VCaP (cell line): Measurements from ENCODE around the gene CCDC192.
A peak's percentile ranks its signal among the peaks of the same experiment; 100 is the strongest.
"Not testable (repeated sequence)": the region's sequence is repeated elsewhere in the genome, so short reads cannot be mapped to it uniquely, and the experiment has no call there.

Experiments
- H3K27ac ChIP-seq: fragments of 450-650 bp; 2 replicates; pipeline ENCODE4 v1.5.1; 2017
- TF ChIP-seq, protein P1 (sequence below): fragments of 450-650 bp; conservative IDR thresholded peaks from 2 replicates; pipeline ENCODE4 v1.5.1; 2017; ENCODE audit warnings: mild to moderate bottlenecking, moderate library complexity

Gene CCDC192

GRCh38 chr5:127840198-127840524, 137.0 kb downstream of the CCDC192 start:
- no peak overlapping the region; the same call in 1 of the 2 replicates for H3K27ac ChIP-seq
- TF ChIP-seq, protein P1, sequence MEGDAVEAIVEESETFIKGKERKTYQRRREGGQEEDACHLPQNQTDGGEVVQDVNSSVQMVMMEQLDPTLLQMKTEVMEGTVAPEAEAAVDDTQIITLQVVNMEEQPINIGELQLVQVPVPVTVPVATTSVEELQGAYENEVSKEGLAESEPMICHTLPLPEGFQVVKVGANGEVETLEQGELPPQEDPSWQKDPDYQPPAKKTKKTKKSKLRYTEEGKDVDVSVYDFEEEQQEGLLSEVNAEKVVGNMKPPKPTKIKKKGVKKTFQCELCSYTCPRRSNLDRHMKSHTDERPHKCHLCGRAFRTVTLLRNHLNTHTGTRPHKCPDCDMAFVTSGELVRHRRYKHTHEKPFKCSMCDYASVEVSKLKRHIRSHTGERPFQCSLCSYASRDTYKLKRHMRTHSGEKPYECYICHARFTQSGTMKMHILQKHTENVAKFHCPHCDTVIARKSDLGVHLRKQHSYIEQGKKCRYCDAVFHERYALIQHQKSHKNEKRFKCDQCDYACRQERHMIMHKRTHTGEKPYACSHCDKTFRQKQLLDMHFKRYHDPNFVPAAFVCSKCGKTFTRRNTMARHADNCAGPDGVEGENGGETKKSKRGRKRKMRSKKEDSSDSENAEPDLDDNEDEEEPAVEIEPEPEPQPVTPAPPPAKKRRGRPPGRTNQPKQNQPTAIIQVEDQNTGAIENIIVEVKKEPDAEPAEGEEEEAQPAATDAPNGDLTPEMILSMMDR, result no peak

DNA sequence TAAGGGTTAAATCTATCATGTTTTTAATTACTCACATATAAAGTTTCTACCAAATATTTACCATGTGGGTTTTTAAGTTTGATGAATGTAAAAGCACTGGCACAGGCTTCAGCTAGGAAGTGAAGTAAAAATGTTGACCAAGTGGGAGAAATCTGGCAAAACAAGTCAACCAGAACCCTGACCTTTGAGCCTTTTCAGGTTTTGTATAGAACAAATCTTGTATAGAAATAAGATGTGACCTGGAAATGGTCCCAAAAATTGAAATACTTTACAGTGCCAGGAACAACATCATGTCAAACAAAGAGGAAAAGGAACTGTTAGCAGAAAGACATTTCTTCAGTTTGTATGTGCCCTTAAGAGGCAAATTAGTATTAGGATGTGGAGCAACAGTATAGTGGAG, 137.6 kb downstream of the CCDC192 start:
- peak overlapping the region; percentile 32; the same call in 1 of the 2 replicates for H3K27ac ChIP-seq
- TF ChIP-seq, protein P1, result no peak

DNA sequence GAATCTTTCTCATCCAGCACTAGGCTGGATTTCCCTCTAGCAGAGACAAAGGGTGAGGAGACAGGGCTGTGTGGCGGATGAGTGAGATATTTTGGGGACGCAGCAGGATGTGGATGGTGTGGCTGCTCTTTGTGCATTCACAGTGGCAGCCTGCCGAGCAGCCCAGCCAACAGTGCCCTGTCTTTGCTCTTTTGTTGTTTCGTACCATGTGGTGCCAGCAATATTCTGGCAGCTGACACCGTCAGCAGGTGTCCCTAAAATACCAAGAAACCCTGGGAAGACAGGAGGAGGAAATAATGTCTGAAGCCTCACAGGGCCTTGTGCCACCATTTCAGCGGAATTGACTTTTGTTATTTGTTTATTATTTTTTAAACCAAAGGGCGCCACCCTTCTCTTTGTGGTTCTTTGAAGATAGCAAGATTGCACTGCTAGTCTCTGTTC, 141.4 kb downstream of the CCDC192 start:
- H3K27ac ChIP-seq, result no peak overlapping the region
- TF ChIP-seq, protein P1, result no peak

DNA sequence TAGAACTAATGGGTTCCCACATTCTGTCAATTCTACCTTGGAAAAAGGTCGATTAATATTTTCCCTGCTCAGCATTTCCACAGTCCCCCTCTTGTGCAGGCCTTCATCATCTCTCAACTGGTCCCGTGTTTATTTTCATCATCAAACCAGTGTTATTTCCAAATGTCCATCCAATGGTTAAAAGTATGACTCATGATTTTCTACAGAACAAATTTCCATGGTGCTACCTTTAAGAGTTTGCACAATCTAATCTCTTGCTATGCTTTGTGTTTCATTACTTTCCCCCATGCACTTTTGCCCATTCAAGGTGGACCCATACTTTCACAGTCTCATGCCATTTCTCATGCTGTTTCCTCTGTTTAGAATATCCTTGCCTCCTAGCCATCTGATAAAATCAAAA, 143.7 kb downstream of the CCDC192 start:
- TF ChIP-seq, protein P1, result no peak
- no peak overlapping the region for H3K27ac ChIP-seq

- H3K27ac ChIP-seq, result not testable (repeated sequence)
These were observed 144.4 kb downstream of the CCDC192 start for GRCh38 chr5:127847641-127848040.

DNA sequence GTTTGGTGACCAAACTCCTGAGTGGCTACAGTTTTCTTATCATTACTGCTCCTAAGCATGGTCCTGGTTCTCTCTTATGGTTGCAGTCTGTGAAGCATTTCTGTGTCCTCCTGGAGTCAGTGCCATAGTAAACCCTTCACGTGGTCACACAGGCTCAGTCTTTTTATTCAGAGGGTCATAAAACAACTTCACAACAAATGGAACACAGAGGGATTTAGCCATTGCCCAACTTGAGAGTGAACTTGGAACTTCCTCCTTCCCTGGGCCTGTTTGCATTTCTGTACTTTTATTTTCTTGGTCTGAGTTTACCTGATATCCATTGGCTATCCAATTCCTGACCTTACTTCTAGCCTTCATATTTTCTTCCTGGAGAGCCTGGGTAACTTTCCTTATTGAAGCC, 144.9 kb downstream of the CCDC192 start:
- no peak overlapping the region for H3K27ac ChIP-seq
- TF ChIP-seq, protein P1, result no peak

- peak overlapping the region; percentile 54 for H3K27ac ChIP-seq
- TF ChIP-seq, protein P1, result no peak
These were observed 146.2 kb downstream of the CCDC192 start for GRCh38 chr5:127849408-127849807.

DNA sequence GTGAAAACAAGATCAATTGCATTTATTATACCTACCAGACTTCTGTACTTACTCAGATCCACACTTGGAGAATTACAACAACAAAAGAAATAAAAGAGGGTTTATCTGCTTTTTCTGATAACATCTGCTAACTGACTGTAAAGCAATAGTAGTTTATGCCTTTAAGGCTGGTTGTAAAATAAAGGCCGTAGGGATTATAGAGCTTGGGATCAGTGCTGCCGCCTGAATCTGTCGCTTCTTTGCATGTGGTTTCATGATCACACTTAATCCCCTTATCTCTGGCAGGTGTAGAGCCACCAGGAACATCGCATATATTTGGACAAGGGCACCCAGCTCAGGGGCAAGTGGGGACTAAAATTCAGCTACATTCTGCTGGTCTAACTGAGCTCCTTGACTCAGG, 146.7 kb downstream of the CCDC192 start:
- H3K27ac ChIP-seq, result peak overlapping the region; percentile 54

More for the DNA sequence above, 146.7 kb downstream of the CCDC192 start:
- TF ChIP-seq, protein P1, result no peak
